Neural progenitor cell (in vitro differentiated cells): ENCODE data around the gene CCDC126. TPM values are rescaled to one million over a fixed set of nuclear protein-coding genes. Genes with fewer than 3 reads are reported as not detected.
A peak's percentile ranks its signal among the peaks of the same experiment; 100 is the strongest.

Experiments
- DNase-seq: peaks from one replicate; pipeline ENCODE4 v3.0.0-alpha.2; 2016; ENCODE audit warnings: low spot score
- H2AFZ ChIP-seq: fragments of 200-600 bp; sonication (generic); replicated peaks from 2 replicates; pipeline ENCODE4 v1.6.1; 2016; ENCODE audit warnings: antibody characterized with exemption
- H3F3A ChIP-seq: fragments of 200-600 bp; sonication (generic); 2 replicates; pipeline ENCODE4 v1.6.1; 2016; ENCODE audit warnings: antibody characterized with exemption, low read depth
- H3K27ac ChIP-seq: fragments of 200-600 bp; sonication (generic); 2 replicates; pipeline ENCODE4 v1.5.1; 2016; ENCODE audit warnings: mild to moderate bottlenecking
- H3K27me3 ChIP-seq: fragments of 200-600 bp; sonication (generic); 2 replicates; pipeline ENCODE4 v1.6.1; 2016; ENCODE audit warnings: mild to moderate bottlenecking, moderate library complexity
- H3K36me3 ChIP-seq: fragments of 200-600 bp; sonication (generic); 2 replicates; pipeline ENCODE4 v1.5.1; 2016
- H3K4me1 ChIP-seq: fragments of 200-600 bp; sonication (generic); 2 replicates; pipeline ENCODE4 v1.6.1; 2016; ENCODE audit warnings: mixed run types
- H3K4me2 ChIP-seq: fragments of 200-600 bp; sonication (generic); 2 replicates; pipeline ENCODE4 v1.6.1; 2016
- H3K4me3 ChIP-seq: fragments of 200-600 bp; sonication (generic); 2 replicates; pipeline ENCODE4 v1.5.1; 2016
- H3K79me2 ChIP-seq: fragments of 200-600 bp; sonication (generic); 2 replicates; pipeline ENCODE4 v1.6.1; 2016; ENCODE audit warnings: low read depth
- H3K9ac ChIP-seq: fragments of 200-600 bp; sonication (generic); 2 replicates; pipeline ENCODE4 v1.6.1; 2016
- H3K9me3 ChIP-seq: fragments of 200-600 bp; sonication (generic); 2 replicates; pipeline ENCODE4 v1.5.1; 2016; ENCODE audit warnings: low read depth
- H4K20me1 ChIP-seq: fragments of 200-600 bp; sonication (generic); 2 replicates; pipeline ENCODE4 v1.6.1; 2016; ENCODE audit warnings: low read depth
- H3K27ac Mint-ChIP-seq: 3 replicates; pipeline ENCODE4 v1.8.0; 2021; ENCODE audit warnings: mixed read lengths
- H3K27me3 Mint-ChIP-seq: 2 replicates; pipeline ENCODE4 v1.8.0; 2022; ENCODE audit warnings: low read depth, mild to moderate bottlenecking, inconsistent platforms, moderate library complexity, mixed read lengths; ENCODE audit not compliant: insufficient read depth
- H3K36me3 Mint-ChIP-seq: 3 replicates; pipeline ENCODE4 v1.8.0; 2021; ENCODE audit warnings: mixed read lengths
- H3K4me1 Mint-ChIP-seq: 3 replicates; pipeline ENCODE4 v1.8.0; 2021; ENCODE audit warnings: mixed read lengths
- H3K4me3 Mint-ChIP-seq: 3 replicates; pipeline ENCODE4 v1.8.0; 2021; ENCODE audit warnings: mild to moderate bottlenecking, moderate library complexity, mixed read lengths
- H3K9me3 Mint-ChIP-seq: 3 replicates; pipeline ENCODE4 v1.8.0; 2020; ENCODE audit warnings: mixed read lengths
- EZH2 ChIP-seq: fragments of 200-600 bp; sonication (generic); IDR thresholded peaks from 2 replicates; pipeline ENCODE4 v1.6.1; 2017; ENCODE audit warnings: antibody characterized with exemption, mild to moderate bottlenecking, moderate library complexity
- EZH2phosphoT487 ChIP-seq: fragments of 200-600 bp; sonication (generic); IDR thresholded peaks from 2 replicates; pipeline ENCODE4 v1.6.1; 2017; ENCODE audit warnings: antibody characterized with exemption
- total RNA-seq: library from RNA; depleted of rRNA; stranded (reverse); fragments of >200 nt; gene quantifications from 2 replicates; pipeline ENCODE4 v1.2.3, GENCODE V29; 2015; ENCODE audit warnings: low replicate concordance
- TF ChIP-seq, protein P1 (sequence below): fragments of 200-600 bp; sonication (generic); IDR thresholded peaks from 2 replicates; pipeline ENCODE4 v1.5.1; 2017; ENCODE audit warnings: antibody characterized with exemption, mild to moderate bottlenecking

Gene CCDC126
- total RNA-seq, 1 donor from 2014 or later = 23.8 TPM

- Histone ChIP-seq H3F3A (no peaks in the 10 kb centered on the region), H3K79me2 (no peaks in the 10 kb centered on the region), H4K20me1 (no peaks in the 10 kb centered on the region), H2AFZ (no peak overlapping the region), H3K27me3 (no peaks in the 10 kb centered on the region), H3K4me3 (no peak overlapping the region), H3K27ac (no peak overlapping the region), H3K4me2 (no peak overlapping the region), H3K36me3 (no peaks in the 10 kb centered on the region), H3K4me1 (peaks cover 12% of the 10 kb centered on the region), H3K9ac (no peak overlapping the region), H3K9me3 (no peaks in the 10 kb centered on the region)
- H3K4me1 Mint-ChIP-seq = no peaks in the 10 kb centered on the region
- no peaks in the 10 kb centered on the region for H3K36me3 Mint-ChIP-seq
- no peak for DNase-seq
- H3K27ac Mint-ChIP-seq = no peak overlapping the region
- no peak overlapping the region for H3K4me3 Mint-ChIP-seq
- peaks cover 30% of the 10 kb centered on the region for H3K9me3 Mint-ChIP-seq
- peaks cover 5% of the 10 kb centered on the region for H3K27me3 Mint-ChIP-seq
- TF ChIP-seq, protein P1, sequence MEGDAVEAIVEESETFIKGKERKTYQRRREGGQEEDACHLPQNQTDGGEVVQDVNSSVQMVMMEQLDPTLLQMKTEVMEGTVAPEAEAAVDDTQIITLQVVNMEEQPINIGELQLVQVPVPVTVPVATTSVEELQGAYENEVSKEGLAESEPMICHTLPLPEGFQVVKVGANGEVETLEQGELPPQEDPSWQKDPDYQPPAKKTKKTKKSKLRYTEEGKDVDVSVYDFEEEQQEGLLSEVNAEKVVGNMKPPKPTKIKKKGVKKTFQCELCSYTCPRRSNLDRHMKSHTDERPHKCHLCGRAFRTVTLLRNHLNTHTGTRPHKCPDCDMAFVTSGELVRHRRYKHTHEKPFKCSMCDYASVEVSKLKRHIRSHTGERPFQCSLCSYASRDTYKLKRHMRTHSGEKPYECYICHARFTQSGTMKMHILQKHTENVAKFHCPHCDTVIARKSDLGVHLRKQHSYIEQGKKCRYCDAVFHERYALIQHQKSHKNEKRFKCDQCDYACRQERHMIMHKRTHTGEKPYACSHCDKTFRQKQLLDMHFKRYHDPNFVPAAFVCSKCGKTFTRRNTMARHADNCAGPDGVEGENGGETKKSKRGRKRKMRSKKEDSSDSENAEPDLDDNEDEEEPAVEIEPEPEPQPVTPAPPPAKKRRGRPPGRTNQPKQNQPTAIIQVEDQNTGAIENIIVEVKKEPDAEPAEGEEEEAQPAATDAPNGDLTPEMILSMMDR = no peak
- TF ChIP-seq EZH2phosphoT487 = no peak
- no peak for TF ChIP-seq EZH2
Measured at GRCh38 chr7:23655433-23655832, 58.3 kb downstream of the CCDC126 start.

GRCh38 chr7:23658831-23659427 lies 61.7 kb downstream of the CCDC126 start:
- peaks cover 32% of the 10 kb centered on the region for H3K4me1 ChIP-seq
- no peak overlapping the region for H3K9ac ChIP-seq
- peaks cover 12% of the 10 kb centered on the region for H3F3A ChIP-seq
- peak overlapping the region; percentile 54 for H3K4me2 ChIP-seq
- H3K27me3 ChIP-seq = no peaks in the 10 kb centered on the region
- H4K20me1 ChIP-seq = no peaks in the 10 kb centered on the region
- no peaks in the 10 kb centered on the region for H3K9me3 ChIP-seq
- no peak overlapping the region for H3K4me3 Mint-ChIP-seq
- no peaks in the 10 kb centered on the region for H3K36me3 ChIP-seq
- peaks cover 12% of the 10 kb centered on the region for H3K4me1 Mint-ChIP-seq
- H3K79me2 ChIP-seq = no peaks in the 10 kb centered on the region
- peaks cover 2% of the 10 kb centered on the region for H3K27me3 Mint-ChIP-seq
- H3K9me3 Mint-ChIP-seq = peaks cover 32% of the 10 kb centered on the region
- H3K27ac Mint-ChIP-seq = no peak overlapping the region
- H3K27ac ChIP-seq = no peak overlapping the region
- TF ChIP-seq, protein P1 = no peak
- no peak for TF ChIP-seq EZH2phosphoT487
- no peak for TF ChIP-seq EZH2
- no peak overlapping the region for H3K4me3 ChIP-seq
- peak overlapping the region; percentile 59 for H2AFZ ChIP-seq
- DNase-seq = peak; percentile 31
- no peaks in the 10 kb centered on the region for H3K36me3 Mint-ChIP-seq

DNA sequence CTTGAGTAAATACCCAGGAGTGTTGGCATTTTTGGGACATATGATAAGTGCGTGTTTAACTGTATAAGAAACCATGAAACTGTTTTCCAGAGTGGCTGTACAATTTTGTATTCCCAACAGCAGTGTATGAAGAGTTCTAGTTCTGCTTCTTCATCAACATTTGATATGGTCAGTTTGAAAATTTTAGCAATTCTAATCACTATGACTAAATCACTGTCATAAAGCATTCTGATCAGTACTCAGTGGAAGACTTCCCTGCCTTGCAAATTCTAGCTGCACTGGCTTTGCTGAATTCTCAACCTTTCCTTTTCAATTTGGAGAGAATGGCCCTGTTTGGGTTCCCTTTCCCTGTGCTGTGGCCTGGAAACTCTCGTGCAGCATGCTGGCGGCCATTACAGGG lies 64.2 kb downstream of the CCDC126 start:
- H3K4me1 Mint-ChIP-seq = peaks cover 12% of the 10 kb centered on the region
- TF ChIP-seq EZH2 = no peak
- no peak for TF ChIP-seq EZH2phosphoT487
- TF ChIP-seq, protein P1 = no peak

More for the DNA sequence above, 64.2 kb downstream of the CCDC126 start:
- Histone ChIP-seq H3F3A (peaks cover 12% of the 10 kb centered on the region), H3K9me3 (no peaks in the 10 kb centered on the region), H3K4me1 (peaks cover 32% of the 10 kb centered on the region), H3K36me3 (no peaks in the 10 kb centered on the region), H3K9ac (no peak overlapping the region), H3K27me3 (no peaks in the 10 kb centered on the region), H2AFZ (peak overlapping the region; percentile 84), H3K27ac (no peak overlapping the region), H4K20me1 (no peaks in the 10 kb centered on the region), H3K4me3 (no peak overlapping the region), H3K79me2 (no peaks in the 10 kb centered on the region), H3K4me2 (no peak overlapping the region)
- Mint-ChIP-seq H3K9me3 (peaks cover 22% of the 10 kb centered on the region), H3K27ac (no peak overlapping the region), H3K4me3 (no peak overlapping the region), H3K36me3 (no peaks in the 10 kb centered on the region), H3K27me3 (no peaks in the 10 kb centered on the region)
- DNase-seq = no peak
